HG02840 (cell line): ENCODE measurements around the gene FGF12.

Experiments used
- ATAC-seq: cut with Tn5 transposase; IDR thresholded peaks from one replicate; pipeline ENCODE4 v1.9.1; 2021; ENCODE audit warnings: mild to moderate bottlenecking, moderate library complexity, moderate number of reproducible peaks; ENCODE audit not compliant: unreplicated experiment, low FRiP score

The FGF12 gene

DNA sequence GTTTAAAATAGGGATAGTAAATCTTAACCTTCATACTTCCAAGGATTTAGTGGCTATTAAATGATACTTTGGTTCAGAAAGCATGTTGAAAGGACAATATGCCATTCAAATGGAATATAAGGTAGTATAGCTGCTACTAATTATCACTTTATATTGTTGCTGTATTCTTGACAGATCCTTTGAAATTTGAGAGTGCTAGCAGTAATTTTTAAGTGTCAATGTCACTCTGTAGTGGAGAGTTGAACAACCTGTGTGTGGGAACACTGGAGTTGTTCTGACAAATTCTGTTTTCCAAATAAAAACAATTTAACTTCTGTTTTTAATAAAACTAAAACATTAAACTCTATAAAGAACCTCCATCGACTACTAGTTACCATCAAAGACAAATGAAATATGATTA lies 565.7 kb downstream of the FGF12 start:
- no peak for ATAC-seq

DNA sequence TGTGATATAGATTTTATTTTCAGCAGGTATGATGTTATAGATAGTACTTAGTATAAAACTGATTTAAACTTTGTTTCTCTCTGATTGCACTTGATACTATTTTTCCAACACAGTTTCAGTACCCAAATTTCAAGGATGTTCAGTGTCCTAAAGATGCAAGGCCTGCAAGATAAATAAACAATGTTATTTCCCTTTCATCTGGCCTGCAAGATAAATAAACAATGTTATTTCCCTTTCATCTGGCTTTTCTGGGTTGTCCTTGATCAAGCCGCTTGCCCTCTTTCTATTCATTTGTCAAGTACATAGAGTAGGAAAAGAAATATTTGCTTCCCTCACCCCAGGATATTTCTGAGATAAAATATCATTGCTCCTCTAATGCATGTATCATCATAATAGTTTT lies 571.0 kb downstream of the FGF12 start:
- ATAC-seq, result no peak

DNA sequence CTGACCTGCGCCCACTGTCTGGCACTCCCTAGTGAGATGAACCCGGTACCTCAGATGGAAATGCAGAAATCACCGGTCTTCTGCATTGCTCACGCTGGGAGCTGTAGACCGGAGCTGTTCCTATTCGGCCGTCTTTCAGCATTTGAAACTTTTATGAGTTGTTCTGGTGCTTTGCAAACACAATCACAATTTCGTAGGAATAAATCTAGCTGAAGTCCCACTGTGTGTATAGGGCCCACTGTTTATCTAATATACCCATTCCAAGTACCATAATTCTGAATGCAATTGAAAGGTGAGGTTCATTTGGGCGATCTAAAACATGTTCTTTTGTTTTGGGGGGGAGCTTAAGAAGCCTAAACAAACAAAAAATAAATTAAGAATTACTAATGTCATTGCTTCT lies 572.1 kb downstream of the FGF12 start:
- ATAC-seq, result no peak

GRCh38 chr3:192133271-192133670 lies 594.1 kb downstream of the FGF12 start:
- ATAC-seq, result no peak

DNA sequence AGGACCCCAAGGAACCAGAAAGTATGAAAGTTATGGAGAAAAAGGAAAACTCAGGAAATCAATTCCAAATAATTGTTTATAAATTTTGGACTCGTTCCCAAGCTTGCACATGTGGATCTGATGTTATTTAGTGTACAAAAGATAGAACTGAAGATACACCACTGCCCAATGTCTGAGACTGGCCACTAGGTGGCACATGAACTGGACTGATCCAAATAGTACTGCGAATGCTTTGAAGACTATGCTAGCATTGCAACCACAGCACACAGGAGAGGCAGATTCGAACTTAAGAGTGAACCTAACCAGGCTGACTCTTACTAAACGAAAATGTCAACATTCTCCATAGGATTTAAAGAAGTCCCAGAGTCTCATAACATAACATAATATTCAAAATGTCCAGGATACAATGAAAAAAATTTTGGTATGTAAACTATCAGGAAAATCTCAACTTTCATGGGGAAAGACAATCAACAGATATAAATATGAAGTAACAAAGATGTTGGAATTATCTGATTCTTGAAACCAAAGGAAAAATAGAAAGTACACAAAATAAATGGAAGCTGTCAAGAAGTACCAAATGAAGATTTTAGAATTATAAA lies 596.7 kb downstream of the FGF12 start:
- ATAC-seq, result peak; percentile 42

DNA sequence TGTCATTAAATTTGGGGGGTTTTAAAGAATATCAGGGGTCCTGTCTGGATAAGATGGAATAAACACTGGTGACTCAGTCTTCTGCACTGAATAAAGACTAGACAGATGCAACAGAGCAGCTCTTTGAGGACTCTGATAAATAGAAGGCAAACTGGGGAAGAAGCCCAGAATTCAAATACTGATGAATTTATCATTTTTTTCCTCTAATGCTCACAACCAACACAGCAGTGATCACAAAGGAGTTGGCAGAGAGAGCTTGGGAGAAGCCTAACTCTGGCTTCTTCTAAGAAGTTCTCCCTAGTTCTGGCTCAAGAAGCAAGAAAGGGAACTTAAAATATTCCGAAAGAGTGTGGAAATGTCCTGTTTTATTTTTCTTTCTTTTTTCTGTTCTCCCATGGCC lies 597.8 kb downstream of the FGF12 start:
- no peak for ATAC-seq

GRCh38 chr3:192128922-192129321 lies 598.4 kb downstream of the FGF12 start:
- ATAC-seq, result peak; percentile 73

GRCh38 chr3:192128060-192128459 lies 599.3 kb downstream of the FGF12 start:
- no peak for ATAC-seq

- peak; percentile 78 for ATAC-seq
These were observed 604.3 kb downstream of the FGF12 start for GRCh38 chr3:192122832-192123594.

DNA sequence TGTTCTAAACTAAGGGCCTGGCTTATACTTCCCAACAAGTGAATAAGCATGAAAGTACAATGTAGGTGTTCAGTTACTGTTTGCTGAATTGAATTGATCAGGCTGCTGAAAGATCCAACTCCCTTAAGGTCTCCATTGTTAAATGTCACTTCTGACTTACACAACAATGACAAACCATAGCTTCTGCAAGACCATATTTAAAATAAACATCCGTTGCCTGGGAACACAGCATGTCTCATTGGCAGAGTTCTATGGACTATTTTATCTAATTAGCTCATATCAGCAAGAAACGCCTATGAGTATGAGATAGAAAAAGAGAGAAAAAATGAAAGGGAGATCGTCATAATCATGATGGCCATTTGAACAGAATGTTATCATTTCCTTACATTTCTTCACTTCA lies 605.4 kb downstream of the FGF12 start:
- ATAC-seq, result no peak

- no peak for ATAC-seq
These were observed 618.5 kb downstream of the FGF12 start for GRCh38 chr3:192108820-192109219.

- no peak for ATAC-seq
These were observed 620.8 kb downstream of the FGF12 start for GRCh38 chr3:192106543-192106942.

DNA sequence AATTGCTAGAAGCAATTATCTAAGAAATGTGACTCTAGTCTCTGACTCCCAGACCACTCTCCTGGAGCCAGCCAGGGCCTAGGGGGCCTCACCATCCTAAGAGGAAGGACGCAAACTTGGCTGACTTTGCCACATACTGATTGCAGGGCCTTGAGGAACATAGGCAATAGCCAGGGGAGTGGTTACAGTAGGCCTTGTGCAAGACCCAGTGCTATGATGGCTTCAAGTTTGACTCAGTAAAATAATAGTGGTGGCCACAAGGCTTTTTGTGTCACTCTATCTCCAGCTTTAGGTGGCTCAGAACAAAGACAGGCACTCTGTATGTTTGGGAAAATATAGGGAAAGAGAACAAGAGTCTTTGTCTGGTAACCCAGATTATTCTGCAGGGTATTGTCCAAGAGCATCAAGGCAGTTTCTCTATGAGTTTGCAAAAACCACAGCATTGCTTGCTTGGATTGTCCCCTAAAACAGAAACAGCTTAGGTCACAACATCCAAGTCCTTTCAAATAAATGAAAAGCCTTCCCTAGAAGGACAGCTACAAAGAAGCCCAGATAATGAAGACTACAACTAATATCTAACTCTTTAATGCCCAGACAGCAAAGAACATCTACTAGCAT lies 634.8 kb downstream of the FGF12 start:
- peak; percentile 57 for ATAC-seq

DNA sequence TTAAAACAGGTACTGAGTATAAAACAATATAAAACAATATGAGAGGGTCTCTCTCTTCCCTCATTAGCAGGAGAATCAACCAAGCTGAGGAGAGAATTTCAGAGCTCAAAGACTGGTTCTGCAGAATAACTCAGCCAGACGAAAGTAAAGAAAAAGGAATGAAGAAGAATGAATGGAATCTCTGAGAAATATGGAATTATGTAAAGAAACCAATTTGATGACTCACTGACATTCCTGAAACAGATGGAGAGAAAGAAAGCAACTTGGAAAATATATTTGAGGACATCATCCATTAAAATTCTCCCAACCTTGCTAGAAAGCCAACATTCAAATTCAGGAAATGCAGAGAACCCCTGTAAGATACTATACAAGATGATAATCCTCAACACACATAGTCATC lies 635.5 kb downstream of the FGF12 start:
- no peak for ATAC-seq

DNA sequence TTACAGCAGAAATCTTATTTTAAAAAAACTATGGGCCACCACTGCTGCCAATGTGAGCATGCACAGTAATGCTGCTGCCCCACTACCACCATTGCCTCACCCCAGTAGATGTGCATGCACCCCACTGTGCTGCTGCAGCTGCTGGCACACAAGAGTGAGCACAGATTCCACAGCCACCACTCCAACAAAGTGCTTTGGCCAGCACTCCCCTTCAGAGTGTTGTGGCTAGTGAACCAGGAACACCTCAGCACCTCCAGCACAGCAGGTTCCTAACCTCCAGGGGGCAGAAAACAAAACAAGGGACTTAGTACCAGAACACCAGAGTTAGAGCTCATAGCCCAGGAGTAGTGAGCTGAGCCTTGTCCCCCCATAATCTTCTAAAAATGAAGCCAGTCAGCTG lies 636.8 kb downstream of the FGF12 start:
- peak; percentile 48 for ATAC-seq
